HS-5 (cell line): ENCODE results near the gene LRRC4C.

ENCODE experiments used
- DNase-seq: peaks from one replicate; pipeline ENCODE4 v3.0.0-alpha.2; 2012; ENCODE audit warnings: low read depth

Gene LRRC4C

GRCh38 chr11:40290171-40290631, 1169.3 kb downstream of the LRRC4C start:
- no peak for DNase-seq

- no peak for DNase-seq
Measured at GRCh38 chr11:40289370-40289769, 1170.1 kb downstream of the LRRC4C start.

- no peak for DNase-seq
Measured at GRCh38 chr11:40287916-40288803, 1171.3 kb downstream of the LRRC4C start.

- DNase-seq: no peak
Measured at GRCh38 chr11:40286137-40286536, 1173.3 kb downstream of the LRRC4C start.

- DNase-seq: no peak
Measured at GRCh38 chr11:40285558-40285957, 1173.9 kb downstream of the LRRC4C start.

GRCh38 chr11:40281052-40281580, 1178.3 kb downstream of the LRRC4C start:
- DNase-seq: no peak

- DNase-seq: no peak
Measured at GRCh38 chr11:40280159-40281051, 1179.0 kb downstream of the LRRC4C start.

- DNase-seq: no peak
Measured at GRCh38 chr11:40276960-40277359, 1182.5 kb downstream of the LRRC4C start.

- no peak for DNase-seq
Measured at GRCh38 chr11:40274017-40274416, 1185.4 kb downstream of the LRRC4C start.

GRCh38 chr11:40273192-40273732, 1186.2 kb downstream of the LRRC4C start:
- DNase-seq: no peak

GRCh38 chr11:40271361-40271760, 1188.1 kb downstream of the LRRC4C start:
- no peak for DNase-seq

GRCh38 chr11:40269865-40270264, 1189.6 kb downstream of the LRRC4C start:
- no peak for DNase-seq

GRCh38 chr11:40268551-40268950, 1190.9 kb downstream of the LRRC4C start:
- DNase-seq: no peak

GRCh38 chr11:40255457-40255856, 1204.0 kb downstream of the LRRC4C start:
- DNase-seq: no peak

- no peak for DNase-seq
Measured at GRCh38 chr11:40253166-40253565, 1206.3 kb downstream of the LRRC4C start.

- DNase-seq: no peak
Measured at GRCh38 chr11:40252236-40252635, 1207.2 kb downstream of the LRRC4C start.

GRCh38 chr11:40246983-40247382, 1212.5 kb downstream of the LRRC4C start:
- DNase-seq: no peak

GRCh38 chr11:40241524-40242051, 1217.9 kb downstream of the LRRC4C start:
- no peak for DNase-seq

GRCh38 chr11:40240284-40240683, 1219.2 kb downstream of the LRRC4C start:
- DNase-seq: no peak

GRCh38 chr11:40236526-40236925, 1222.9 kb downstream of the LRRC4C start:
- DNase-seq: no peak

GRCh38 chr11:40235841-40236240, 1223.6 kb downstream of the LRRC4C start:
- DNase-seq: no peak

GRCh38 chr11:40230821-40231220, 1228.6 kb downstream of the LRRC4C start:
- DNase-seq: no peak
